GM19240 (cell line): Measurements from ENCODE around the gene KCNE2.

ENCODE experiments used
- DNase-seq: peaks from one replicate; pipeline ENCODE4 v3.0.0; 2011; ENCODE audit warnings: low spot score; ENCODE audit not compliant: insufficient read length

The KCNE2 gene, protein sequence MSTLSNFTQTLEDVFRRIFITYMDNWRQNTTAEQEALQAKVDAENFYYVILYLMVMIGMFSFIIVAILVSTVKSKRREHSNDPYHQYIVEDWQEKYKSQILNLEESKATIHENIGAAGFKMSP

DNA sequence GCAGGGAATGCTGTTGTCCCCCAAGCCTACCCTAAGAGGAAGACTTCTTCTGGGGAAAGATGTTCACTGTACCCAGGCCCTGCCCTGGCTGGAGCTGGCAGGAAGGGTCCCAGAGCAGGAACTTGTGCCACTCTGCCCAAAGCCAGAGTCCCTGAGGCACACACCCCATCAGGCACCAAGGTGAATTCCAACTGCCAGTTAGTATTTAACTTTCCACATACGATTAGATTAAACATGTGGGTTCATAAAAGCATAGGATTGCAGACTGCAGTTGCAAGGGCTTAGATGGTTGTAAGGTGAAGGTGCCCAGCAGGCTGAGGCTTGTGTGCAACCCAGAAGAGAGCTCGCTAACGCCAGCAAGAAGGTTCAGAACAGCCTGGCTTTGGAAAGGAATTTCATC lies at the start of gene KCNE2:
Gene KCNE2, plus strand, starts transcription at position 274 of the 400 bp plus-strand sequence. CDS start 6,473 bp downstream, outside the sequence.
- no peak for DNase-seq

GRCh38 chr21:34319585-34319984 lies 44.2 kb upstream of the KCNE2 start:
- no peak for DNase-seq

GRCh38 chr21:34320011-34320410 lies 43.8 kb upstream of the KCNE2 start:
- no peak for DNase-seq

- DNase-seq: no peak
Measured at GRCh38 chr21:34330055-34330454, 33.8 kb upstream of the KCNE2 start.

DNA sequence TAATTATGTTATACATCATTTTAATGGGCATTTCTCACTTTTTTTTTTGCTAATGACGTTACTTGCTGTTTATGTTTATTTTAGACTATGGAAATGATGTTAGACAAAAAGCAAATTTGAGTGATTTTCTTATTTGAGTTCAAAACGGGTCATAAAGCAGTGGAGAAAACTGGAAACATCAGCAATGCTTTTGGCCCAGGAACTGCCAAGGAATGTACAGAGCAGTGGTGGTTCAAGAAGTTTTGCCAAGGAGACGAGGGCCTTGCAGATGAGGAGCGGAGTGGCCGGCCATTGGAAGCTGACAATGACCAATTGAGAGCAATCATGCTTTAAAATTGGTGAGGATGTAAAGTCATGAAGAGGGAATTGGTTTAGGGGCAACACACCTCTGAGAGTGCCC lies 32.1 kb upstream of the KCNE2 start:
- no peak for DNase-seq

GRCh38 chr21:34332347-34332746 lies 31.5 kb upstream of the KCNE2 start:
- DNase-seq: no peak

DNA sequence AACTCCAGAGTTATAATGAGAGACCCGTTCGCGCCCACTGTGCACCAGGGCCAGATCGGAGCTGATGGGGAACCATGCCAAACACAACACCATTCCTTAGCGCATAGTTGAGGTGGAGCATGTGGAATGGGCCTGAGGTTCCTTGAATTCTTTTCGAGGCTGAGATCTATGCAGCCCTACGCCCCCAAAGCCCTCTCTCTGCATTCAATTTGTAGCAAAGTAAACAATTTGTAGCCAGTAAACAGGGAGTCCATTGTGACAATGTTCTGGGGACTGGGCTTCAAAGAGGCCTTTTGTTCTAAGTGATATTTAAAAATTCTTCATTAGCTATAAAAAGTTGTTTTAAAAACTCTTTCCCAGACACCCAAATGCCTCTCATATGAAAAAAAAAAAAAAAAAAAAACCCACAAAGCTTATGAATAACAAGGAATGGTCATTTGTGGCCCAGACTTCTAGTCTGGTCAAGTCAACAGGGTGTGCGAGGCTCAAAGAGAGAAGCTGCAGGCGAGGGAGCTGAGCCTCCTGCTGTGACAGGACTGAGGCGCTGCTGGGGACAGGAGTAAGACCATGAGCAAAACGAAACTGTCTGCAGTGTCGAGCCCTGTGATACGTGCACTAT lies 30.6 kb upstream of the KCNE2 start:
- DNase-seq: no peak

GRCh38 chr21:34335316-34335715 lies 28.5 kb upstream of the KCNE2 start:
- DNase-seq: no peak

GRCh38 chr21:34336245-34336644 lies 27.6 kb upstream of the KCNE2 start:
- DNase-seq: no peak

DNA sequence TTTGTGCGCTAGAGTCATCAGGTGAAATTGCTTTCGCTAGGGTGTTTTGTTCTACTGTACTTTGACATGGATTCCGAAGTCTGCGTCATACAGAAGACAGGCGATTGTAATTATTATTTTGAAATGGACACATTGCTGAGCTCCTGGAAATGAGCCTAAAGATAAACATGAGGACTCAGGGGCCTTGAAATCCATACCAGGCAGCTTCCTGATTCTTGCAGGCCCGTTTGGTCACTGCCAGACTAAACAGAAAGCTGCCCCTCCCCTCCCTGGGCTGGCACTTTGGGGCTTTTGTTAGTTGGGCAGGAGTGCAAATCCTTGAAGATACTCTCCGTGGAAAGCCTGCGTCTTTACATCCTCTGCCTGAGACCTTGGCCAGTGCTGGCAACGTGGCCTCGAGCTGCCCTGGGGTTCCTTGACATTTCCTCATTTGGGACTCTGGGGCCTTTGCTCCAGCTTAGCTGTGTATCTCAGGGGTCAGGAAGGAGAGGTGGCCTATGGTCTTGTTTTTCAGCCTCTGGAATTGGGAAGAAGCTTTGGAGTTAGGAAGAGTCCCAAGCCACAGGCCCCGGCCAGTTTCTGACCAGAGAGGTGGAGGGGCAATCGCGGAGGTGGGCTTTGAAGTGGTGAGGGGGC lies 26.9 kb upstream of the KCNE2 start:
- DNase-seq: no peak

DNA sequence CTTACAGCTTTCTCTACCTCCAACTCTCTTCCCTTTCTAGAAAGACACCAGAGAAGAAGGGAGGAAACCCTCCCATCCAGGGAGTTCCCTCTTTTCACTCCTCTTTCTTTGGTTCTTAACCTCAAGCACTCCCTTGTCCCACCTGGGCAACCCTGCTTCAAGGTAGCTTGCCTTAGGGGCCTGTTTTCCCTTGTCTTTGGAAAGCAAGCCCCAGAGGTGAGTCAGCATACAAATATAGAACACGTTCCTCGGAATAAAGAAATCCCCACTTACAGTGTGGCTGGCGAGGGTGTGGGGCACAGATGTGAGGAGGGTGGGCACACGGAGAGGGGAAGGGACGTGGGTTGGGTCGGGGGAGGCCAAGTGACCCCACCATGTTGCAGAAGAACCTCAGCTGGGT lies 26.1 kb upstream of the KCNE2 start:
- DNase-seq: no peak

DNA sequence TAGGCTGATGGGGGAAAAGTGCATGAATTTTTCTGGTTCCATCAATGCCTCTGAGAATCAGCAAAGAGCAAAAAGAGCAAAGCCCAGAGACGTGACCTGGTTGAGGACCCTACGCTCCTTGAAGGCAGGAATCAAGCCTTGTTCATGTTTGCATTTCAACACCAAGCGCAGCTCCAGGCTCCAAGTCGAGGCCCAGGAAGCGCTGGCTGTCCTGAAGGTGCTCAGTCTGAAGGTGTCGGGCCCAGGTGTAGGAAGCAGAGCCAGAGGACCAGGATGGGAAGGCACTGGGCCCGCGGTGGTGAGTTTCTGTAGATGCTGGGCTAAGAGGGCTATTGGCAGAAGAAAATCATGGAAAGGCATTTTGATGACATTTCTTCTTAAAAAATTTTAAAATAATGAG lies 25.6 kb upstream of the KCNE2 start:
- no peak for DNase-seq

DNA sequence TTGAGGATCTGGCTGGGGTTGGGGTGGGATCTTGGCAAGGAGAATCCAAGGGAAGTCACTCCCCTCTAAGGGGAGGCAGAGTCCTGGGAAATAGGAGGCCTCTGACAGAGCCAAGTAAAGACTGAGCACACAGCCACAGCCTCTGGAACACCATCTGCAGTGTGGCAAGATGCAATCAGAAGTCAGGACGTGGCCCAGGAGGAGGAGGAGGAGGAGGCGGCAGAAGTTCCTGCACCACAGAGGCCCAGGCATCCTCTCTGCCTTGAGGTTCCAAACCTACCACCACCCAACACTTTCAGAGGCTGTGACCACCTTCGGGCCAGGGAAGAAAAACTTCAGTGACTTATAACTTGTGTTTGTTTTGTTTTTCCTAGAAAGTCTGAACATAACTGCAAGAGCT lies 23.7 kb upstream of the KCNE2 start:
- no peak for DNase-seq

- DNase-seq: no peak
Measured at GRCh38 chr21:34342476-34342875, 21.3 kb upstream of the KCNE2 start.

GRCh38 chr21:34343347-34343746 lies 20.5 kb upstream of the KCNE2 start:
- no peak for DNase-seq

DNA sequence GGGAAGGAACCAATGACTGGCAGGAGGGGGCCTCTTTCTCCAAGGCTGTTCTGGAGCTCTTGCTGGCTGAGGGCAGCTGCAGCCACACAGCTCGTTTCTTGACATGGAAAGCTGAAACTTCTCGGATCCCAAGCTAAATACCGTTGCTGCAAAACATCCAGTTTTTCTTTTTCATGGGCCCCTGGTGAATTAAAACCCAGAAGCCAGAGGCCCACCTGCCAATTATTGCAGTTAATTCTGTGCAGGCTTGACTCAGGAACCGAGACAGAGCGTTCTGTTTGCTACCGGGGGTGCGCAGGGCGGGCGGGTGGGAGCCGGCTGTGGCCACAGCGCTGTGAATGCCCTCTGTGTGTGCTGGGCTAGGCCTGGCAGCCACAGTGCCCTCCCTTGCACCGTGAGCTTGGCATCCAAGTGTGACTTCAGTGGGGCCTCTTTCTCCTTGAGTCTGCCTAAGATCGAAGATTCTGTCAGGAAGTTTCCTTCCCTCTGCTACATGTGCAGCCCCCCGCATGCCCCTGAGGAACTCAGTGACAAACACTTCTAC lies 19.9 kb upstream of the KCNE2 start:
- DNase-seq: no peak

DNA sequence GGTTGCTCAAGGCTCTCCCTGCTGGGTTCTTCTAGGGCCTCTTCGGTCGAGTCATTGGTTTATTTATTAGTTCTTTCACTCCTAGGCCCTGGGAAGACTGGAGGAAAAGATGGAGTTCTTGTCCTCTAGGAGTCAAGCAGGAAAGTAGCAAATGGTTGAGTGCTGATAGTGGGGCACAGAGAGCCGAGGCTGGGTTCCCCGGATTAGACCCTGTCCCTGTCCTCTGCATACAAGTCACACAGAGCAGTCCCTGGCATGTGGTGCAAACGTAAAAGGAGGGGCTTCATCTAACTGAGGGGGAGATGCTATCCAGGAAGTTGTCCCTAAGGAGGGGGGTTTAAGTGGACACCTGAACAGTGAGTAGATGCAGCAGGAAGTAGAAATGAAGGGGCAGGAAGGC lies 19.2 kb upstream of the KCNE2 start:
- DNase-seq: no peak

DNA sequence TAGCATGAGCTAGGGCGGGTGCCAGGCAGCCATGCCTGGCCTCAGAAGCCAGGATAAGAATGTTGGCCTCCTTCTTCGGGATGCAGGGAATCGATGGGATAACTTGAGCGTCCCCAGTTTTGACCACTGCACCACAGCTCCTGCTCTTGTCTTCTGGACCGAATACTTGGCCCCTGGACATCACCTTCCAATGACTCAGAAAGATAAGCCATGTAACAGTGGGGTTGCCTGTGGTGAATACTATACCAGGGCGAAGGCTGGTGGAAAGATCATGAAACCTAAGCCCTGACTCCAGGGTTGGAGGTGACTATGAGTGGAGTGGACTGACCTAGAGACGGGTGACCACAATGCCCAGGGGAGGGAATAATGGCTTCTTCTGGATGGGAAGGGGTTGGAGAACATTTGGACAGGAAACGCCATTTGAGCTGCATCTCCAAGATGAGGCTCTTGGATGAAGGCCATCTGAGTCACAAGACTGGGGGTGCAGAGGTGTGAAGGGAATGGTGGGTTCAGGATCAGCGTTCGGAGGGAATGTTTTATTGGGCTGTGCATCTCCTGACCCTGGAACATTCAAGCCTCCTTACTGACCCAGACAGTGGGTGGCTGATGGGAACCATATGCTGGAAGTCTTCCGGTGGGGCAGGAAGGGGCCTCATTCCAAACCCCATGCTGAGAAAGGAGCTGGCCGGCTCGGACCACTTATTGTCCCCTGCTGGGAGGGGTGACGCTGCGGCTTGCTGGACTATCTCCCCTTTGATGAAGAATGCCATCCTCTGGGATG lies 18.5 kb upstream of the KCNE2 start:
- DNase-seq: no peak

GRCh38 chr21:34345892-34346291 lies 17.9 kb upstream of the KCNE2 start:
- DNase-seq: no peak

GRCh38 chr21:34348890-34349519 lies 14.8 kb upstream of the KCNE2 start:
- no peak for DNase-seq

DNA sequence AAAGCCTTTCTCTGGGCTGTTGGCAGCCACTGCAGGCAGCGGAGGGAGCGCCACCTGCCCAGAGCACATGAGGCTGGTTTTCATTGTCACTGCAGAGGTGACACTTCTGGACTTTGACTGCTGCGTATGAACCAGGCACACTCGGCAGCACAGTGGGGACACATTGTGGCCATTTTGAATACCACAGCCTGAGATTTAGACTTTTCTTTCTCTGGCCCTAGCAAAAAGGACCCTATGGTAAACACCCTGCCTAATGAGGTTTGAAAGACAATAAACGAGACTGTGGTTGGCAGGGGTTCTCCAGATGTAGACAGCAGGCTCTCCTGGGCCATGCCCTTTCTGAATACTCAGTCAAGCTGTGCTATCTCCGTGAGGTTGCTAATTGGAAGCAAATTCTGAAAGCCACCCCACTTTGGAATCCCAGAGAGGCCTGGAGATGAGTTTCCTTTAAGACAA lies 12.0 kb upstream of the KCNE2 start:
- peak; percentile 51 for DNase-seq

GRCh38 chr21:34352556-34352955 lies 11.2 kb upstream of the KCNE2 start:
- no peak for DNase-seq
